HG03139 (cell line): Measurements from ENCODE around the gene KCNQ5.
A peak's percentile ranks its signal among the peaks of the same experiment; 100 is the strongest.

Experiments used
- ATAC-seq: cut with Tn5 transposase; IDR thresholded peaks from one replicate; pipeline ENCODE4 v1.9.1; 2021; ENCODE audit not compliant: unreplicated experiment

The KCNQ5 gene

DNA sequence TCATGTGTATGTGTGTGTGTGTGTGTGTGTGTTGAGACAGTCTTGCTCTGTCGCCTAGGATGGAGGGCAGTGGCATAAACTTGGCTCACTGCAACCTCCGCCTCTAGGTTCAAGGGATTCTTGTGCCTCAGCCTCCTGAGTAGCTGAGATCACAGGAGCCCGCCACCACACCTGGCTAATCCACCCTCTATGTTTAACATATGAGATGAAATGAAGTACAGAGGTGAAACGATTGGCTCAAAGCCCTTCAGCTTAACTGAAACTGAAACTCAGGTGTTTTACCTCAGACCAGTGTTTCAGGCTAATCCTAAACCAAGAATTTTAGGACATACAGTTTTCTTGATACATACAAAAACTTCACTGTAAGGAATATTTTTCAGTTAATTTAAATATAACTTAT, 167.3 kb downstream of the KCNQ5 start:
- no peak for ATAC-seq

- ATAC-seq: no peak
Measured at GRCh38 chr6:72792692-72793091, 170.8 kb downstream of the KCNQ5 start.

DNA sequence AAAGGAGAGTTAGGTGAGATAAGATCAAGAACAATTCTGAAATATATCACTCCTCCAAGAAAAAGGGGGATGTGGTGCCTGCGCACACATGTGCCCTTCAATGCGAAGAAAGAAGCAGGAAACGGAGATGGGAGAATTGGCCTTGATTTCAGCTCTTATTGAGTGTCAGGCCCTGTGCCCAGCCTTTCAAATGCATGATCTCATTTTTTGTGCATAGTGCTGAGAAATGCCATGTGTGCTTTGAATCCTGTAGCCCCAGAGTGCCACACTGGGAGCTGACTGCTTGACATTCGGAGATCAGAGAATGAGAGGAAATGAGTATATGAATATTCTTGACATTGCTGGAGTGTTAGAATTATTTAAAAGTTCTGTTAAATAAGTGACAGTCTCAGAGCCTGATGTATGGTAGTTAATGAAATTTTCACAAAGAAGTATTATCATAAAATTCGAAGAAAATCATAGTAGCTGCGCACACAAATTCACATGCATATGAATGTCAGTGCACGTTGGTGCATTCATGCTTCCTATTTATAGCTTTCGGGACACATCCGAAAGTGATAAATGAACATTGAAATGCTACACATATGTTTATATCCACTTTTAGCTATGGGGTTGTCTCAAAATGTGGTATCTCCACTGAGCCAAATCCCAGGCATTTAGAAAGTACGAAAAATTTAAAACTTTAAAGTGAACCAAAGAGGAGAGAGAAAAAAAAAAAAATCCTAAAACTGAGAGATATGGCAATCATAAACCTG, 172.0 kb downstream of the KCNQ5 start:
- no peak for ATAC-seq

DNA sequence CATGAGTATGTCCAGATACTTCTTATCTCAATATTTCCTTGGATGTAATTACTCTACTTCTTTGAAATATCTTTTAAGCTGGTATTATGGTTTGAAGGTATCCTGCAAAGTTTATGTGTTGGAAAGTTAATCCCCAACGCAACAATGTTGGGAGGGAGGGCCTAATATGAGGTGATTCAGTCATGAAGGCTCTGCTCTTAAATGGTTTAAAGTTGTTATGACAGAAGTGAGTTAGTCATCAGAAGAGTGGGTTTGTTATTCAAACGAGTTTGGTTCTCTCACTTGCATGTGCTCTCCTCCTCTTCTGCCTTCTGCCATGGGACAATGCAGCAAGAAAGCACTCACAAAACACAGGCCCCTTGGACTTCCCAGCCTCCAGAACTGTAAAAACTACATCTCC, 176.3 kb downstream of the KCNQ5 start:
- no peak for ATAC-seq

GRCh38 chr6:72809746-72810379, 188.0 kb downstream of the KCNQ5 start:
- ATAC-seq: no peak

DNA sequence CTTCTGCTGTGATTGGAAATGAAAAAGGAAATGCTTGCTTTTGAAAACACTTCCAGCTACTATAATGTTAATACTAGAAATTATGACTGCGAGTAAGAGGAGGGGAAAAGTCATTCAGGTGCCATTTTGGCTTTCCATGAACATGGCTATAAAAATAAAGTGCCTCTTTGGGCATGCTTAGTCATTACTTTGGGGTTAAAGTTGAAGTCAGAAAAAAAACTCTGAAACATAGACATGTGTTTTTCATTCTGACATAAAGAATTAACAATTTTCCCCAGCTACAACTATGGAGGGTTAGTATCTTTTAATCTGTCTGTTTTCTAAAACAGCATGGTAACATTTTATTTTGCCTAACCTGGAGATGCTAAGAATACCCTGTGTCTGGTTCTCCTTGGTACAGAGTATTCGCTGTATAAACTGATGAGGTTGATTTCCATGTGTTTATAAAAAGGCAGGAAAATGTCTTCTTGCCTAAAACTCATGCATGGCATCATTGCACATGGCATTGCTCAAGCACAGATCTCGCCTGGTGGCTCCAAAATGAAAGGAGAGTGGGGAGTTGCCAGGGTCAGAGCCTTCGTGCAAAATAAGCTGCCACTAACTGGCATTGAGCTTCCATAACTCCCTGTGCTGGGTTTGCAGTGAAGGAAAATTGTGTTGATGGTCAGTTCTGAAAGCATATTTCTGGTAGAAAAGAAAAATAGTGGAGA, 188.9 kb downstream of the KCNQ5 start:
- no peak for ATAC-seq

- no peak for ATAC-seq
Measured at GRCh38 chr6:72811971-72812421, 190.1 kb downstream of the KCNQ5 start.

DNA sequence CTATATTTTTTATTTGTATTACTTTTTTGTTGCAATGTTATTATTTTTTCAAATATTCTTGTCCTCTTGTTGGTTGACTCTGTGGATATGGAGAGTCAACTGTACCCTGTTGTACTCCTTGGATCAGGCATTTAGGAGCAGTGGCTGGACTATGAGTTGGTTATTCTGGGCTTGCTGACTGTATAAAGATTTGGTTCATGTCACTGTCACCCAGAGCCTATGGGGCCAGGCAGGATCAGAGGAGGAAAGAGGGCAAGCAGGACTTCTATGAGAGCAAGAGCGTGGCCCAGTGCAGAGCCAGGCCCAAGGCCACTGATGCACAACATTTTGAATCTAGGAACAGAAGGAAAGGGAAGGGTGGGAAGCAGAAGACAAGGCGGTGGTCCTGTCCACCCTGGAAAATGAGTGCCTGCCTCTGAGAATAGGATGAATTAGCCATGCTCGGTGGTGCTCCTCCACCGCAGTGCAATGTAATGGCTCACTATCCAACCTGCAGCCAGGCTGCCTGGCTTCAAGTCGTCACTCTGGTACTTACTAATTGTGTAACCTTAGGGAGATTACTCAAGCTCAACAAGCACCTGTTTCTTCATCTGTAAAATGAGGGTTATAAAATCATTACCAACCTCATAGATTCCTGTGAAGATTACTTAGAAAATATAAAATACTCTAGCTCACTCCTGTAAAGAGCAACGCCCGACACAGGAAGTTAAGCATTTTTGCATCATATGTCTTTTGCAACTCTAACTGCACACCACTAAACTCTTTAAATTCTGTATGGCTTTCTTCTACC, 192.1 kb downstream of the KCNQ5 start:
- no peak for ATAC-seq

DNA sequence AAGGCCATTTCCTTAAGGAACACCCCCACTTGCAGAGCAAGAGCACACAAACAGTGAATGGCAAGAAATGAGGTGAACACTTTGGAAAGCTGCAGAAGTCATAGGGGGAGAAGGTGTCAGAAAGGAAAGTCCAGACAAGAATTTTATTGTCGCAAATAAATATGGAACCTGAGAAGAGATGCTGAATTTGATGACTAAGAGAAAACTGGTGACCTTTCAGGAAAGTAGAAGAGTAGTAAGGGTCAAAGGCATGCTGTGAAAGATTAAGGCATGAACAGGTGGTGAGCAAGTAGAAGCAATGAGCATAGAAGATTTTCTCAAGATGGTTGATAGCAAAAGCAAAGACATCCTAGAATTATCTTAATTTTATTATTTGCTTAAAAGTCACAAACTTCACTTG, 194.2 kb downstream of the KCNQ5 start:
- no peak for ATAC-seq

DNA sequence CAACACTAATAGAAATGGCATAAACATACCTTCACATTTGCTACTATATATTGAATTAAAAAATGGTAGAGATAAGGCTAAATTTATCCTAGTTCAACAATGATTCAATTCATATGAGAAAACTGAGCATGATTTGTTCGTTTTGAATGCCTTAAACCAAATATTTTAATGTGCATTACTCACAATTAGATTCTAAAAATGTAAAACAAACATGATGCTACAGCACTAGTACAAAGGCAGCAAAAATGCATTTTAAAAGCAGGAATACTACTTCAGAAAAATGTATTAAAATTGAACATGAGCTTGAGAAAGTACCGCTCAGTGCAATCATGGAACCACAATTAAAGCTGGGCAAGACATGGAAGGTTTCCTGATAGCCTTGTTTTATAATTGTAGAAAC, 195.3 kb downstream of the KCNQ5 start:
- ATAC-seq: no peak

GRCh38 chr6:72819609-72820008, 197.7 kb downstream of the KCNQ5 start:
- ATAC-seq: no peak

GRCh38 chr6:72820153-72820552, 198.3 kb downstream of the KCNQ5 start:
- no peak for ATAC-seq

- no peak for ATAC-seq
Measured at GRCh38 chr6:72820906-72821305, 199.0 kb downstream of the KCNQ5 start.

DNA sequence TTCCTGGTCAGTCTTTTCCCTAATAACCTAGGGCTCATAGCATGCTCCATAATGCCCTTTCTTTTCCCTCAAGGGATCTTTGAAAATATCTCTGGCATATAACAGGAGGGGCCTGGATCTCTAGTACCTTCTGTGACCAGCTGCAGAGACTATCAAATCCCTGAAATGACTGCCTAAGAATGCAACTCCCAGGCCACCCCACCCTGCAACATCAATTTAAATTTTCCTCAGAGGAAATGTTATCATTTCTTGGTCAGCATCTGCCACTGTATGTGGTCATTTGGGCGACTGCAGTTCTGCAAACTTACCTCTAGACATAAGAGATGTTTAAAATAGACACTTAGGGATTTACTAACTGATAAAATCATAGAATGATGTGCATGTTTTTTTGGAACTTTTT, 200.2 kb downstream of the KCNQ5 start:
- no peak for ATAC-seq

DNA sequence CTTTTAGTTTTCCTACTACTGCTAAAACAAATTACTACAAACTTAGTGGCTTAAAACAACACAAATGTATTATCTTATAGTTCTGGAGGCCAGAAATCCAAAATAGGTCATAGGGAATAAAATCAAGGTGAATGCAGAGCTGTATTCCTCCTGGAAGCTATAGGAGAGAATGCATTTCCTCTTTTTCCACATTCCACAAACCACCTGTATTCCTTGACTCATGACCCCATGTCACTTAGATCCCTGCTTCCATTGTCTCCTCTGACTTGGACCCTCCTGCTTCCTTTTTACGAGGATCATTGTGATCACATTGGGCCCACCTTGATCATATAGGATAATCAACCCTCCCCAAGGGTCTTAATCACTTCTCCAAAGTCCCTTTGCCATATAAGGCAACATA, 200.8 kb downstream of the KCNQ5 start:
- ATAC-seq: no peak

GRCh38 chr6:72824833-72825232, 203.0 kb downstream of the KCNQ5 start:
- ATAC-seq: peak; percentile 66

- peak; percentile 22 for ATAC-seq
Measured at GRCh38 chr6:72825315-72825911, 203.5 kb downstream of the KCNQ5 start.

DNA sequence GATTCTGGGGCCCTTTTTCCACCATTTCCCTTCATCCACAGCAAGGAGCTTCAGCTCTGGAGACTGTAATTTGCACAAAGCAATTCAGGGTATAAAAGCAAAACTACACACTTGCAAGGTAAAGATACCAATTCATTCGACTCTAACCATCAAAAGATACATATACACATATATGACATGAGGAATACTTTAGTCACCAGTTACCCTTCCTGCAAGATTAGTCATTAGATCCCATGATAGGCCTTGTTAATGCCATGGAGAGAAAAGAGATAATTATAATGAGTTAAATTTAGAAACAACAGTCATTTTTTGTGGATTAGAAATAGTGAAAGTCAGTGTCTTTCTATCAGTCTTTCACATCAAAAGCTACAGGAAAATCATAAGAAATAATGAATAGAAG, 204.2 kb downstream of the KCNQ5 start:
- ATAC-seq: no peak

GRCh38 chr6:72826744-72827438, 205.0 kb downstream of the KCNQ5 start:
- no peak for ATAC-seq

GRCh38 chr6:72828904-72829303, 207.0 kb downstream of the KCNQ5 start:
- no peak for ATAC-seq
